C4-2B (cell line): Measurements from ENCODE around the gene CD226.
"Not testable (repeated sequence)": the region's sequence is repeated elsewhere in the genome, so short reads cannot be mapped to it uniquely, and the experiment has no call there.

Experiments
- H3K27ac ChIP-seq: fragments of 450-650 bp; 2 replicates; pipeline ENCODE4 v1.5.1; 2017
- CTCF ChIP-seq: fragments of 450-650 bp; conservative IDR thresholded peaks from 2 replicates; pipeline ENCODE4 v1.5.1; 2017; ENCODE audit warnings: mild to moderate bottlenecking
- ZFX ChIP-seq: fragments of 450-650 bp; IDR thresholded peaks from 2 replicates; pipeline ENCODE4 v1.6.1; 2017

The CD226 gene

GRCh38 chr18:69841117-69841516, 106.6 kb downstream of the CD226 start:
- no peak overlapping the region for H3K27ac ChIP-seq
- no peak for TF ChIP-seq ZFX
- TF ChIP-seq CTCF, result no peak

GRCh38 chr18:69840445-69840844, 107.2 kb downstream of the CD226 start:
- H3K27ac ChIP-seq, result no peak overlapping the region

GRCh38 chr18:69840001-69840400, 107.7 kb downstream of the CD226 start:
- TF ChIP-seq ZFX (no peak), CTCF (no peak)

More at GRCh38 chr18:69840445-69840844, 107.2 kb downstream of the CD226 start:
- no peak for TF ChIP-seq ZFX
- no peak for TF ChIP-seq CTCF

GRCh38 chr18:69839497-69839896, 108.2 kb downstream of the CD226 start:
- no peak overlapping the region for H3K27ac ChIP-seq
- no peak for TF ChIP-seq ZFX
- TF ChIP-seq CTCF, result no peak

More at GRCh38 chr18:69840001-69840400, 107.7 kb downstream of the CD226 start:
- H3K27ac ChIP-seq, result no peak overlapping the region

GRCh38 chr18:69838620-69839411, 108.9 kb downstream of the CD226 start:
- no peak for TF ChIP-seq ZFX
- no peak for TF ChIP-seq CTCF
- H3K27ac ChIP-seq, result no peak overlapping the region

GRCh38 chr18:69838003-69838402, 109.7 kb downstream of the CD226 start:
- TF ChIP-seq CTCF, result no peak
- no peak for TF ChIP-seq ZFX
- H3K27ac ChIP-seq, result no peak overlapping the region

GRCh38 chr18:69834980-69835379, 112.7 kb downstream of the CD226 start:
- not testable (repeated sequence) for H3K27ac ChIP-seq

GRCh38 chr18:69830189-69830588, 117.5 kb downstream of the CD226 start:
- no peak for TF ChIP-seq ZFX
- no peak for TF ChIP-seq CTCF
- no peak overlapping the region for H3K27ac ChIP-seq
